ENCODE data around the gene NLN. TPM values are rescaled to one million over a fixed set of nuclear protein-coding genes. Genes with fewer than 3 reads are reported as not detected.

Gene NLN
- total RNA-seq, 1 donor from 2014 or later = 13.8 TPM

DNA sequence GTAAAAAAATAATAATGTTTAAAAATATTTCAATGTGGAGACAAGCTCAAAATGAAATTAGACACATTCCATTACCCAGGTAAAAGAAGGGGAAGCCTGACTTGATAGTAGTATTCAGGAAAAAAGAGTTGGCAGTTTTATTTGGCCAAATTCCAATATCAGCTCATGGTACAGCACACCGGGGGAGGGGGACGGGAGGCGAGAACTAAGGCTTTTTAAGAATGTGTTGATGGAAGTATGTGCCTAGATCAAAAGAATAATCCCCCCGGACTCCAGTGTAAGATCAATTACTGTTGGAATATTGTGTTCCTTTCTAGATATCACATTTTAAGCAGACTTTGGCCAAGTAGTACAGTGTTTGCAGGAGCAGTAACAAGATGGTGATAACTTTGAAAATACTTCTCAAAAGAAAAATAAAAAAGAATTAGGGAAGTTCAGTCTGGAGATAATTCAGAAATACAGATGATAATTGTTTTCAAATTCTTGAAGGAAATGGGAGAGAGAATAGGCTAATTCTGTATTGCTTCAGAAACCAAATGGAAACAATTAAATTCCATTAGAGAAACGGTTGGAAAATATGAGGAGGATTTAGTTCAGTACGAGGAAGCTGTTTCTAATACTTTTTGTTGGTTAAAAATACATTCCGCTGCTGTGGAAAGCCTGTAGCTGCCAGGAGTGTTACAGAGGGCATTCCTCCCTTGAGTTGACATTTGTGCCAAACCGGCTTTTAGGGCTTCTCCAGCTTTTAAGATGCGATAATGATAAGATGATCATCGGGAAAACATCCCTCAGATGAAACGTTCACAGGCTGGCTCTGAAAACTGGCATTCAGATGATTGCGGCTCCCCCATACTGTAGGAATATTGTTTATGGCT, 106.3 kb downstream of the NLN start:
- intact Hi-C loops (cut with DNase I) = no loop called here
- H3K27ac ChIP-seq = no peak overlapping the region

DNA sequence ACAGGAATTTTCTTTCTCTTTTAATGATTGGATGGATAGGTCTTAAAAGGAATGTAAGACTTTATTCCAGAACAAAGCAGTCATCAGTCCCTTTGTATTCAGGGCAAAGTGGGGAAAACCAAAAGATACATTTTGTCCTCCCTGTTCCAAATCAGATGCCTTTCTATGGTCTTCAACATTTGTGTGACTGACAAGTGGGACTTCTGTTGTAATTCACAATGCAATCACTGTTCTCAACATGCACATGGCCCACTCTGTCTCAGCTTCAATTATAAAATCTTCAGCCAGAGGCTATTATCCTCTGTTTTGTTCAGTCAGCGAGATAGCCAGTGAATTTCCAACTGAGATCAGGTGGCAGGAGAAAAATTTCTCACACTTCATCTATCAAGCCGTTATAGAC, 108.9 kb downstream of the NLN start:
- intact Hi-C loops (cut with DNase I) = no loop called here
- Histone ChIP-seq H3K36me3 (no peaks in the 10 kb centered on the region), H3K27ac (no peak overlapping the region), H3K4me1 (peaks cover 5% of the 10 kb centered on the region), H3K27me3 (ENCODE audit: low read depth) (no peaks in the 10 kb centered on the region), H3K4me3 (no peak overlapping the region), H3K9me3 (no peaks in the 10 kb centered on the region)
- DNase-seq (no peak), ATAC-seq (no peak)
- TF ChIP-seq, protein P1, sequence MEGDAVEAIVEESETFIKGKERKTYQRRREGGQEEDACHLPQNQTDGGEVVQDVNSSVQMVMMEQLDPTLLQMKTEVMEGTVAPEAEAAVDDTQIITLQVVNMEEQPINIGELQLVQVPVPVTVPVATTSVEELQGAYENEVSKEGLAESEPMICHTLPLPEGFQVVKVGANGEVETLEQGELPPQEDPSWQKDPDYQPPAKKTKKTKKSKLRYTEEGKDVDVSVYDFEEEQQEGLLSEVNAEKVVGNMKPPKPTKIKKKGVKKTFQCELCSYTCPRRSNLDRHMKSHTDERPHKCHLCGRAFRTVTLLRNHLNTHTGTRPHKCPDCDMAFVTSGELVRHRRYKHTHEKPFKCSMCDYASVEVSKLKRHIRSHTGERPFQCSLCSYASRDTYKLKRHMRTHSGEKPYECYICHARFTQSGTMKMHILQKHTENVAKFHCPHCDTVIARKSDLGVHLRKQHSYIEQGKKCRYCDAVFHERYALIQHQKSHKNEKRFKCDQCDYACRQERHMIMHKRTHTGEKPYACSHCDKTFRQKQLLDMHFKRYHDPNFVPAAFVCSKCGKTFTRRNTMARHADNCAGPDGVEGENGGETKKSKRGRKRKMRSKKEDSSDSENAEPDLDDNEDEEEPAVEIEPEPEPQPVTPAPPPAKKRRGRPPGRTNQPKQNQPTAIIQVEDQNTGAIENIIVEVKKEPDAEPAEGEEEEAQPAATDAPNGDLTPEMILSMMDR (IDR thresholded peaks at IDR 0.05) = no peak

More for the DNA sequence above, 106.3 kb downstream of the NLN start:
- H3K36me3 ChIP-seq = no peaks in the 10 kb centered on the region
- H3K9me3 ChIP-seq = no peaks in the 10 kb centered on the region
- ATAC-seq = no peak
- no peak for DNase-seq
- H3K27me3 ChIP-seq (ENCODE audit: low read depth) = no peaks in the 10 kb centered on the region
- TF ChIP-seq, protein P1 (IDR thresholded peaks at IDR 0.05) = no peak
- no peak overlapping the region for H3K4me3 ChIP-seq
- H3K4me1 ChIP-seq = peaks cover 5% of the 10 kb centered on the region

DNA sequence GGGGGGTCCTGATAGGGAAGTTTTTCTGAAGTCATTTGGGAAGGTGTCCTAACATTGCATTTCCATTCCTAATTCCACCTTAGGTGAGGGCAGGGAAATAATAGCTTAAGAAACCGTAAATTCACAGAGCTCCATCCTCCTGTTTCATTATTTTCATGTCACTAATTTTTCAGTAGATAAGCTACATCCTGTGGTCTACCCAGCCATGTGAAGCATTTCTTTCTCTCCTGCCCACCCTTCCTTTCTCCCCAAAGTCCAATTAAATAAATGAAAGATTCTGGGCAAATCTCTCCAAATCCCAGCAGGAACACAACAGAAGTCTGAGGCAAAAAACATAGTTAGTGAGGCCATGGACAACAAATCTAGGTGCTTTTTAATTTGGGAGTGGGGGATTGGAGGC, 109.3 kb downstream of the NLN start:
- H3K36me3 ChIP-seq = no peaks in the 10 kb centered on the region
- intact Hi-C loops (cut with DNase I) = no loop called here
- H3K27me3 ChIP-seq (ENCODE audit: low read depth) = no peaks in the 10 kb centered on the region
- H3K4me1 ChIP-seq = peaks cover 5% of the 10 kb centered on the region
- H3K27ac ChIP-seq = no peak overlapping the region
- no peak for DNase-seq
- no peaks in the 10 kb centered on the region for H3K9me3 ChIP-seq
- no peak for ATAC-seq
- H3K4me3 ChIP-seq = no peak overlapping the region
- TF ChIP-seq, protein P1 (IDR thresholded peaks at IDR 0.05) = no peak

DNA sequence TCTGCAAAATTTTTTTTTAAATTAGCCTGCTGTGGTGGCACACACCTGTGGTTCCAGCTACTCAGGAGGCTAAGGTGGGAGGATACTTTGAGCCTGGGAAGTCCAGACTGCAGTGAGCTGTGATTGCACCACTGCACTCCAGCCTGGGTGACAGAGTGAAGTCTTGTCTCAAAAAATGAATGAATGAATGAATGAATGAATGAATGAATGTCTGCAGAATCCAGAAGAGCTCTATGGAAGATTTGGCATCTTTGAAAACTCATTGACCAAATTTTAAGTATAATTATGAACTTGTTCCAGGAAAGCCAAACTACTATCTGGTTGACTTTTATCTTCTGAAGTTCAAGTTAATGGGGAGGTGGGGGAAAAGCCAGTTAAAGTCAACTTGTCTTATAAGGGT, 110.1 kb downstream of the NLN start:
- intact Hi-C loops (cut with DNase I) = no loop called here
- no peaks in the 10 kb centered on the region for H3K36me3 ChIP-seq

DNA sequence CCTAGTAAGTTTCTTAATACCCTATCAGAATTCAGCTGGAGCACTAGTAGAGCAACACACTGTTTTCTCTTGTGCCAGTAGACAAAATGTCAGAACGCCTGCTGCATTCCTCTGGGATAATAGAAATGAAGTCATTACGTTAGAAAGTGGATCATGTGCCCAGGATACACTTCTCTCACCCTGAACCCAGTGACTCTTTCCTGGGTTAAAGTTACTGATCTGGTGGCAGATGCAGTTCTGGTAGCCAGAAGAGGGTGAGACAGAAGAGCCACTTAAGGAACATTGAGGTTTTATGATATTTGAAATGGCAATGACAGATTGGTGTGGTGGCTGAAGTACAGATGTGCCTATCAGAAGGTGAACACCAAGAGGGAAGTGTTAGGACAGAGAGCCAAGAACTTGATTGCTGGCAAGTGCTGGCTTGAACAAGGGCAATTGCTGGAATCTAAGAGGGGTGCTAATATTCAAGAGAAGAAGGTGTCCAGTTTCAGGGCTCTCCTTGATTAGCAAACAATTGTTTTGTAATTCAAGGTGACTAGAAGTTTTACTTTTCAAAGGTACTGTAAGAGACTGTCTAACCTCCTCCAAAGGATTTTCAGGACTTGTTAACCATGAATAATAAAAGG, 110.7 kb downstream of the NLN start:
- peaks cover 4% of the 10 kb centered on the region for H3K4me1 ChIP-seq
- intact Hi-C loops (cut with DNase I) = no loop called here
- no peak for DNase-seq
- H3K27ac ChIP-seq = no peak overlapping the region
- H3K36me3 ChIP-seq = no peaks in the 10 kb centered on the region
- H3K9me3 ChIP-seq = no peaks in the 10 kb centered on the region
- TF ChIP-seq, protein P1 (IDR thresholded peaks at IDR 0.05) = no peak
- peak in 1 of 2 donors; percentile 59 for ATAC-seq
- H3K27me3 ChIP-seq (ENCODE audit: low read depth) = no peaks in the 10 kb centered on the region
- no peak overlapping the region for H3K4me3 ChIP-seq

More for the DNA sequence above, 110.1 kb downstream of the NLN start:
- Histone ChIP-seq H3K4me1 (peaks cover 5% of the 10 kb centered on the region), H3K27ac (no peak overlapping the region), H3K4me3 (no peak overlapping the region), H3K9me3 (no peaks in the 10 kb centered on the region), H3K27me3 (ENCODE audit: low read depth) (no peaks in the 10 kb centered on the region)
- DNase-seq = no peak
- TF ChIP-seq, protein P1 (IDR thresholded peaks at IDR 0.05) = no peak
- ATAC-seq = no peak
